A673 (cell line): Measurements from ENCODE around the gene C17orf113. TPM values are rescaled to one million over a fixed set of nuclear protein-coding genes. Genes with fewer than 3 reads are reported as not detected.

Experiments used
- BruUV-seq: library from RNA; stranded (reverse); fragments of 400-500 nt; replicated peaks from 2 replicates; lab custom pipeline; 2021; lab: Mats Ljungman, UMichigan
- CTCF ChIA-PET: fragments of 300-600 bp; sonication (Branson Sonifier 250); formaldehyde crosslinking; loops from one replicate; lab custom pipeline; 2022; ENCODE audit warnings: antibody characterized with exemption; lab: Charles Lee
- POLR2A ChIA-PET: fragments of 300-600 bp; sonication (Branson Sonifier 250); formaldehyde crosslinking; loops from one replicate; lab custom pipeline; 2022; ENCODE audit warnings: antibody characterized with exemption; ENCODE audit not compliant: low non-redundant PET; lab: Charles Lee
- DNase-seq: peaks from one replicate; pipeline ENCODE4 v3.0.0-alpha.2; 2015; ENCODE audit warnings: low spot score
- H3K27ac ChIP-seq: fragments of 200-600 bp; sonication (generic); 2 replicates; pipeline ENCODE4 v1.5.1; 2016; ENCODE audit warnings: mixed run types, low read depth, mild to moderate bottlenecking, mixed read lengths, antibody characterized with exemption, low read length; ENCODE audit not compliant: poor library complexity, severe bottlenecking
- H3K27me3 ChIP-seq: fragments of 200-600 bp; sonication (generic); replicated peaks from 2 replicates; pipeline ENCODE4 v1.6.1; 2017; ENCODE audit warnings: mixed run types, low read depth, mild to moderate bottlenecking, mixed read lengths, antibody characterized with exemption, low read length; ENCODE audit not compliant: insufficient read depth, poor library complexity
- H3K36me3 ChIP-seq: fragments of 200-600 bp; sonication (generic); 2 replicates; pipeline ENCODE4 v1.6.1; 2016; ENCODE audit warnings: mixed run types, mild to moderate bottlenecking, mixed read lengths, antibody characterized with exemption, low read length; ENCODE audit not compliant: insufficient read depth, poor library complexity, severe bottlenecking
- H3K4me1 ChIP-seq: fragments of 200-600 bp; sonication (generic); 2 replicates; pipeline ENCODE4 v1.6.1; 2017; ENCODE audit warnings: mixed run types, mild to moderate bottlenecking, mixed read lengths, antibody characterized with exemption, low read length; ENCODE audit not compliant: insufficient read depth, poor library complexity, severe bottlenecking
- H3K4me3 ChIP-seq: fragments of 200-600 bp; sonication (generic); 2 replicates; pipeline ENCODE4 v1.5.1; 2016; ENCODE audit warnings: low read depth, mixed run types, mild to moderate bottlenecking, mixed read lengths, low read length; ENCODE audit not compliant: poor library complexity, severe bottlenecking
- H3K9me3 ChIP-seq: fragments of 200-600 bp; sonication (generic); 2 replicates; pipeline ENCODE4 v1.6.1; 2016; ENCODE audit warnings: mixed run types, low read depth, mild to moderate bottlenecking, mixed read lengths, antibody characterized with exemption, low read length; ENCODE audit not compliant: poor library complexity, severe bottlenecking
- EZH2 ChIP-seq: fragments of 200-600 bp; sonication (generic); IDR thresholded peaks from 2 replicates; pipeline ENCODE4 v1.6.1; 2017; ENCODE audit warnings: borderline replicate concordance, low read depth, mild to moderate bottlenecking, mixed read lengths, antibody characterized with exemption, low read length; ENCODE audit not compliant: poor library complexity, severe bottlenecking
- intact Hi-C: fragments of 100-400 bp; cut with micrococcal nuclease; formaldehyde crosslinking; loops from one replicate; pipeline ENCODE4 v1.10.0; 2022; ENCODE audit not compliant: unreplicated experiment
- total RNA-seq: library from RNA; stranded (reverse); gene quantifications from 2 replicates; pipeline ENCODE4 v1.2.3, GENCODE V29; 2021
- TF ChIP-seq, protein P1 (sequence below): fragments of 300-800, 200-600 bp; sonication (generic); conservative IDR thresholded peaks from 2 replicates; pipeline ENCODE4 v1.5.1; 2017; ENCODE audit warnings: low read depth, mild to moderate bottlenecking, antibody characterized with exemption, low read length, moderate library complexity, mixed read lengths

The C17orf113 gene
- total RNA-seq, 1 experiment from 2014 or later = 0.41 TPM

DNA sequence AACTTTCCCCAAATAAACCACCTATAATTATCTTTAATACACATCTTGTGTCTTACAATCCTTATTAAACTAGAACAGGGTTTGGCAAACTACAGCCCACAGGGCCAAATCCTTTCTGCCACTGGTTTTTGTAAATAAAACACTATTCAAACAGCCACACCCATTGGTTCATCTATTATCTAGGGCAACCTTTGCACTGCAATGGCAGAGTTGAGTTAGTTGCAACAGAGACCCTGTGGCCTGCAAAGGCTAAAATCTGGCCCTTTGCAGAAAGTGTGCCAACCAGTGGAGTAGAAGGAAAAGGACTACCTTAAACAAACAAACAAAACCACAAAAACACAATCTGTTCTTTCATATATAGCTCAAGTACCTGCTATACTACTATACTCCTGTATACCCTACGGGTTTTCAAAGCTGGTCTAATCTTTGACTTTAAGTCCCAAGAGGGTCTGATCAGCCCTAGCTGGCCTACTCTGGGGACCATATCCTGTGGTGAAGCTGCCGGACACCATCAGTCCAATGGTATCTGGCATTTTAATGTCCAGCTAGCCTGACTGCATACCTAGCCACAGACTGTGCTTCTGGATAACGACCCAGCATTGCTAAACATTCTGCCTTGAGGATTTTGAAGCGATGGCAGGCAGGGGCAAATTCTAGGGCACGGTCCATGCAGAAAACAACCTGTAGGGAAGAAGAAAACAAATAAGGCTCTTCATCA is 60.5 kb downstream of the C17orf113 start:
- TF ChIP-seq, protein P1, sequence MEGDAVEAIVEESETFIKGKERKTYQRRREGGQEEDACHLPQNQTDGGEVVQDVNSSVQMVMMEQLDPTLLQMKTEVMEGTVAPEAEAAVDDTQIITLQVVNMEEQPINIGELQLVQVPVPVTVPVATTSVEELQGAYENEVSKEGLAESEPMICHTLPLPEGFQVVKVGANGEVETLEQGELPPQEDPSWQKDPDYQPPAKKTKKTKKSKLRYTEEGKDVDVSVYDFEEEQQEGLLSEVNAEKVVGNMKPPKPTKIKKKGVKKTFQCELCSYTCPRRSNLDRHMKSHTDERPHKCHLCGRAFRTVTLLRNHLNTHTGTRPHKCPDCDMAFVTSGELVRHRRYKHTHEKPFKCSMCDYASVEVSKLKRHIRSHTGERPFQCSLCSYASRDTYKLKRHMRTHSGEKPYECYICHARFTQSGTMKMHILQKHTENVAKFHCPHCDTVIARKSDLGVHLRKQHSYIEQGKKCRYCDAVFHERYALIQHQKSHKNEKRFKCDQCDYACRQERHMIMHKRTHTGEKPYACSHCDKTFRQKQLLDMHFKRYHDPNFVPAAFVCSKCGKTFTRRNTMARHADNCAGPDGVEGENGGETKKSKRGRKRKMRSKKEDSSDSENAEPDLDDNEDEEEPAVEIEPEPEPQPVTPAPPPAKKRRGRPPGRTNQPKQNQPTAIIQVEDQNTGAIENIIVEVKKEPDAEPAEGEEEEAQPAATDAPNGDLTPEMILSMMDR = no peak
- TF ChIP-seq EZH2 = no peak
- Histone ChIP-seq H3K4me1 (no peaks in the 10 kb centered on the region), H3K36me3 (peaks cover 55% of the 10 kb centered on the region), H3K4me3 (no peak overlapping the region), H3K27me3 (no peaks in the 10 kb centered on the region), H3K9me3 (no peaks in the 10 kb centered on the region), H3K27ac (no peak overlapping the region)
- intact Hi-C loops = no loop called here
- no peak for DNase-seq
- ChIA-PET CTCF (no interaction called here), POLR2A (no interaction called here)
- BruUV-seq = no TSS peak

DNA sequence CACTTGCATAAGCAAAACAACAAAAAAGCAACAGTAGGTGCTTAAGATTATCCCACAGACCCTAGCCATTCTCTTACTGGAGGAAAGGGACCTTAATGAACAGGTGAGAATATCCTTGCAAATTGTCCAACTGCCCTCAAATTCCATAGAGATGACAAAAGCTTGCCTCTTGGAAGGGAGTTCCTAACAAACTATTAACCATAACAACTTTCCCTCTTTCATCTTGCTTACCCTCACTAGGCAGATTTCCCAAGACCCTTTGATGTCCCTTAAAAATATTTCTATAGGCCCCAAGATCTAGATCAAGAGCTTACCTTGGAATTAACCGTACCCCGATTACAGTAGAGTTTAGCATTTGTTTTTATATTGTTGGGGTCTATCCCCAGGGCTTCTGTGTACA is 62.0 kb downstream of the C17orf113 start:
- TF ChIP-seq EZH2 = no peak
- TF ChIP-seq, protein P1 = no peak
- intact Hi-C loops = no loop called here
- Histone ChIP-seq H3K4me1 (no peaks in the 10 kb centered on the region), H3K4me3 (no peak overlapping the region), H3K27ac (no peak overlapping the region), H3K9me3 (no peaks in the 10 kb centered on the region), H3K27me3 (no peaks in the 10 kb centered on the region), H3K36me3 (peaks cover 47% of the 10 kb centered on the region)
- DNase-seq = no peak
- POLR2A ChIA-PET = no interaction called here
- no TSS peak for BruUV-seq
- CTCF ChIA-PET = no interaction called here

Other genes starting within 250 kb of the C17orf113 start
- 5.9 and 6.6 TPM in 2 replicates for gene P3H4, start 238.7 kb downstream of the C17orf113 start, total RNA-seq
- gene FKBP10, start 237.6 kb downstream of the C17orf113 start, total RNA-seq = 30.0 and 43.6 TPM in 2 replicates
- gene NT5C3B, start 214.4 kb downstream of the C17orf113 start, total RNA-seq = 46.7 and 50.7 TPM in 2 replicates
- gene KLHL10, start 212.8 kb downstream of the C17orf113 start, total RNA-seq = not detected in 2 replicates
- 10.8 and 12.0 TPM in 2 replicates for gene KLHL11, start 185.2 kb downstream of the C17orf113 start, total RNA-seq
- 175 and 191 TPM in 2 replicates for gene ACLY, start 131.7 kb downstream of the C17orf113 start, total RNA-seq
- 0.97 and 1.8 TPM in 2 replicates for gene ODAD4, start 120.0 kb downstream of the C17orf113 start, total RNA-seq
- 55.5 and 55.6 TPM in 2 replicates for gene CNP, start 83.8 kb downstream of the C17orf113 start, total RNA-seq
- gene DNAJC7, start 33.2 kb downstream of the C17orf113 start, total RNA-seq = 77.4 and 94.6 TPM in 2 replicates
- 25.4 and 28.7 TPM in 2 replicates for gene NKIRAS2, start 30.5 kb downstream of the C17orf113 start, total RNA-seq
- gene ZNF385C, start 47.9 kb upstream of the C17orf113 start, total RNA-seq = 0.15 and 0.17 TPM in 2 replicates
- gene DHX58, start 62.1 kb upstream of the C17orf113 start, total RNA-seq = 2.1 and 3.3 TPM in 2 replicates
- 28.6 and 30.3 TPM in 2 replicates for gene KAT2A, start 70.8 kb upstream of the C17orf113 start, total RNA-seq
- not detected in 2 replicates for gene HSPB9, start 72.2 kb upstream of the C17orf113 start, total RNA-seq
- 65.1 and 67.5 TPM in 2 replicates for gene RAB5C, start 104.4 kb upstream of the C17orf113 start, total RNA-seq
- gene KCNH4, start 130.5 kb upstream of the C17orf113 start, total RNA-seq = 0.28 TPM in 1 of 2 replicates, not detected in the other
- gene HCRT, start 134.9 kb upstream of the C17orf113 start, total RNA-seq = not detected in 2 replicates
- 3.7 and 3.9 TPM in 2 replicates for gene GHDC, start 143.9 kb upstream of the C17orf113 start, total RNA-seq
- 11.2 and 14.9 TPM in 2 replicates for gene STAT5B, start 225.8 kb upstream of the C17orf113 start, total RNA-seq
- gene STAT5A, start 237.9 kb upstream of the C17orf113 start, total RNA-seq = 0.19 TPM in 1 of 2 replicates, not detected in the other